GM12878 (cell line): ENCODE data around the gene TNIP3. TPM values are rescaled to one million over a fixed set of nuclear protein-coding genes. Genes with fewer than 3 reads are reported as not detected.
A peak's percentile ranks its signal among the peaks of the same experiment; 100 is the strongest.

Source experiments
- CEBPZ ChIP-seq: fragments of 150-350 bp; IDR thresholded peaks from 2 replicates; pipeline ENCODE4 v1.6.1; 2016; ENCODE audit warnings: low read depth, low read length
- E4F1 ChIP-seq: fragments of 450-650 bp; IDR thresholded peaks from 2 replicates; pipeline ENCODE4 v1.6.1; 2018; ENCODE audit warnings: borderline replicate concordance, mild to moderate bottlenecking; ENCODE audit not compliant: partially characterized antibody
- EED ChIP-seq: sonication (generic); IDR thresholded peaks from 2 replicates; pipeline ENCODE4 v1.6.1; 2016; ENCODE audit warnings: antibody characterized with exemption, low read depth
- IRF5 ChIP-seq: fragments of 450-650 bp; IDR thresholded peaks from 2 replicates; pipeline ENCODE4 v1.6.1; 2017; ENCODE audit warnings: borderline replicate concordance
- MEF2B ChIP-seq: fragments of 450-650 bp; IDR thresholded peaks from 2 replicates; pipeline ENCODE4 v1.6.1; 2018; ENCODE audit warnings: mild to moderate bottlenecking, moderate library complexity; ENCODE audit not compliant: partially characterized antibody, poor library complexity, severe bottlenecking
- MLLT1 ChIP-seq: fragments of 450-650 bp; IDR thresholded peaks from 2 replicates; pipeline ENCODE4 v1.6.1; 2016; ENCODE audit warnings: mild to moderate bottlenecking
- NRF1 ChIP-seq: conservative IDR thresholded peaks from 2 replicates; pipeline ENCODE4 v1.6.1; 2011; ENCODE audit warnings: mild to moderate bottlenecking, low read depth, low read length, improper control_type of control experiment
- RCOR1 ChIP-seq: conservative IDR thresholded peaks from 2 replicates; pipeline ENCODE4 v1.6.1; 2012; ENCODE audit warnings: low read depth, low read length, improper control_type of control experiment
- SRF ChIP-seq, 2 experiments: IDR thresholded peaks; 2 replicates each; pipeline ENCODE4 v1.6.1; 2011; ENCODE audit warnings: low read depth in 2 of 2, low read length in 2 of 2, mild to moderate bottlenecking in 1 of 2, moderate library complexity in 1 of 2
- ZNF217 ChIP-seq: fragments of 450-650 bp; IDR thresholded peaks from 2 replicates; pipeline ENCODE4 v1.6.1; 2017; ENCODE audit warnings: antibody characterized with exemption, mild to moderate bottlenecking
- ZNF274 ChIP-seq: IDR thresholded peaks from one replicate; pipeline ENCODE4 v1.8.0; 2011; ENCODE audit not compliant: insufficient read length, insufficient read depth
- ZZZ3 ChIP-seq: IDR thresholded peaks from 2 replicates; pipeline ENCODE4 v1.6.1; 2011; ENCODE audit warnings: low read depth; ENCODE audit not compliant: control insufficient read depth, insufficient read length
- polyA plus RNA-seq, 11 experiments: library from polyadenylated mRNA; depleted of rRNA in 4 of 11; unstranded in 6 of 11; stranded (reverse) in 5 of 11; fragments of >200 nt; fragmentation: Nextera tagmentation in 4 of 11; fragmentation: Illumina TruSeq in 1 of 11; extraction: Ambion mirVana in 4 of 11; extraction: Trizol in 1 of 11; gene quantifications; 1 replicate in 1 of 11; 2 replicates in 10 of 11; pipeline versions ENCODE4 v1.2.1 to v1.2.3, GENCODE V29; 2011 to 2016; ENCODE audit warnings: inconsistent platforms in 2 of 11, missing spikeins in 2 of 11, low read depth in 1 of 11
- total RNA-seq, 4 experiments: library from RNA; depleted of rRNA in 3 of 4; stranded (reverse); fragments of >200 nt in 3 of 4; fragmentation: Illumina TruSeq in 1 of 4; extraction: Trizol in 1 of 4; gene quantifications; 2 replicates each; pipeline versions ENCODE4 v1.2.1 to v1.2.3, GENCODE V29; 2013 to 2021
- TF ChIP-seq, protein P1 (sequence below): IDR thresholded peaks from 2 replicates; pipeline ENCODE4 v1.6.1; 2011; ENCODE audit warnings: low read depth, mild to moderate bottlenecking, low read length, moderate library complexity, borderline replicate concordance; ENCODE audit errors: extremely low read depth
- TF ChIP-seq, protein P2 (sequence below): fragments of 450-650 bp; IDR thresholded peaks from 2 replicates; pipeline ENCODE4 v1.6.1; 2016; ENCODE audit warnings: mild to moderate bottlenecking, moderate library complexity, borderline replicate concordance

Gene TNIP3
- total and polyA plus RNA-seq, 10 of the 15 experiments (the other 5 are each of a cell fraction or from before 2014, with no cell fraction given), result 0.21 to 1.4 (median 0.67) TPM

GRCh38 chr4:121200795-121201472 is 36.8 kb upstream of the TNIP3 start (continued):
- TF ChIP-seq CEBPZ (no peak), ZZZ3 (no peak), IRF5 (no peak), MEF2B (peak; percentile 3), NRF1 (no peak), SRF (IDR thresholded peaks at IDR 0.05; ENCODE audit: low read depth in 2 of 2, low read length in 2 of 2) (0 out of 4 replicates have a peak, but pooled peaks of 1 of the 2 experiments have one; percentile 2), E4F1 (no peak), MLLT1 (0 out of 2 replicates have a peak, but pooled peaks have one; percentile 23), EED (peak; percentile 82), ZNF274 (no peak), ZNF217 (no peak), RCOR1 (no peak)
- TF ChIP-seq, protein P1, sequence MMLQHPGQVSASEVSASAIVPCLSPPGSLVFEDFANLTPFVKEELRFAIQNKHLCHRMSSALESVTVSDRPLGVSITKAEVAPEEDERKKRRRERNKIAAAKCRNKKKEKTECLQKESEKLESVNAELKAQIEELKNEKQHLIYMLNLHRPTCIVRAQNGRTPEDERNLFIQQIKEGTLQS, result no peak
- TF ChIP-seq, protein P2, sequence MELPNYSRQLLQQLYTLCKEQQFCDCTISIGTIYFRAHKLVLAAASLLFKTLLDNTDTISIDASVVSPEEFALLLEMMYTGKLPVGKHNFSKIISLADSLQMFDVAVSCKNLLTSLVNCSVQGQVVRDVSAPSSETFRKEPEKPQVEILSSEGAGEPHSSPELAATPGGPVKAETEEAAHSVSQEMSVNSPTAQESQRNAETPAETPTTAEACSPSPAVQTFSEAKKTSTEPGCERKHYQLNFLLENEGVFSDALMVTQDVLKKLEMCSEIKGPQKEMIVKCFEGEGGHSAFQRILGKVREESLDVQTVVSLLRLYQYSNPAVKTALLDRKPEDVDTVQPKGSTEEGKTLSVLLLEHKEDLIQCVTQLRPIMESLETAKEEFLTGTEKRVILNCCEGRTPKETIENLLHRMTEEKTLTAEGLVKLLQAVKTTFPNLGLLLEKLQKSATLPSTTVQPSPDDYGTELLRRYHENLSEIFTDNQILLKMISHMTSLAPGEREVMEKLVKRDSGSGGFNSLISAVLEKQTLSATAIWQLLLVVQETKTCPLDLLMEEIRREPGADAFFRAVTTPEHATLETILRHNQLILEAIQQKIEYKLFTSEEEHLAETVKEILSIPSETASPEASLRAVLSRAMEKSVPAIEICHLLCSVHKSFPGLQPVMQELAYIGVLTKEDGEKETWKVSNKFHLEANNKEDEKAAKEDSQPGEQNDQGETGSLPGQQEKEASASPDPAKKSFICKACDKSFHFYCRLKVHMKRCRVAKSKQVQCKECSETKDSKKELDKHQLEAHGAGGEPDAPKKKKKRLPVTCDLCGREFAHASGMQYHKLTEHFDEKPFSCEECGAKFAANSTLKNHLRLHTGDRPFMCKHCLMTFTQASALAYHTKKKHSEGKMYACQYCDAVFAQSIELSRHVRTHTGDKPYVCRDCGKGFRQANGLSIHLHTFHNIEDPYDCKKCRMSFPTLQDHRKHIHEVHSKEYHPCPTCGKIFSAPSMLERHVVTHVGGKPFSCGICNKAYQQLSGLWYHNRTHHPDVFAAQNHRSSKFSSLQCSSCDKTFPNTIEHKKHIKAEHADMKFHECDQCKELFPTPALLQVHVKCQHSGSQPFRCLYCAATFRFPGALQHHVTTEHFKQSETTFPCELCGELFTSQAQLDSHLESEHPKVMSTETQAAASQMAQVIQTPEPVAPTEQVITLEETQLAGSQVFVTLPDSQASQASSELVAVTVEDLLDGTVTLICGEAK, result no peak
